Astrocyte of the hippocampus (primary cell): ENCODE measurements around the gene ARHGAP18.

Source experiments
- DNase-seq: peaks from one replicate; pipeline ENCODE4 v3.0.0; 2011; ENCODE audit warnings: low read depth, low spot score

Gene ARHGAP18

DNA sequence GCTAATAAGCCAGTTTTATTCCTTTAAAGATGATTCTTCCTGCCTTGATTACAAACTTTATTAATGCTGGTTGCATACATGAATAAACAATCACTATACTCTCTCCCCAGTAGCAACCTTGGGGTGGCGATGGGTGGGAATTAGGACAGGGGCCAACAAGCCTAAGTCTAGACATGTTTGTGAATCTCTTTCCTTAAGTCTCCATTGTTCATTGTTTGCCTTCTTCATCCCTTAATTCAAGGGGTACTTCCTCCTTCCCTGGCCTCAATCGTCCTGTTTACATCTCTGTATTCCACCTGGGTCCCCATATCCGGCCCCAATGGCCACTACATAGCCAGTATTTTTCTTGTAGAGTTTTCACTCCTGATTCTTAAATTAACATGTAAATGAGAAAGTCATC is 66.0 kb downstream of the ARHGAP18 start:
- peak; percentile 22 for DNase-seq

DNA sequence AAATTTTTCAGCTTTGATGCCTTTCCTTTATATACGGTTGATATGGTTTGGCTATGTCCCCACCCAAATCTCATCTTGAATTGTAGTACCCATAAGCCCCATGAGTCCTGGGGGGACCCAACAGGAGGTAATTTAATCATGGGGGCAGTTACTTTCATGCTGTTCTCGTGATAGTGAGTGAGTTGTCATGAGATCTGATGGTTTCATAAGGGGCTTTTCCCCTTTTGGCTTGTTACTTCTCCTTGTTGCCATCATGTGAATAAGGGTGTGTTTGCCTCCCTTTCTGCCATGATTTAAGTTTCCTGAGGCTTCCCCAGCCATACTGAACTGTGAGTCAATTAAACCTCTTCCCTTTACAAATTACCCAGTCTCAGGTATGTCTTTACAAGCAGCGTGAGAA is 66.8 kb downstream of the ARHGAP18 start:
- DNase-seq: no peak

DNA sequence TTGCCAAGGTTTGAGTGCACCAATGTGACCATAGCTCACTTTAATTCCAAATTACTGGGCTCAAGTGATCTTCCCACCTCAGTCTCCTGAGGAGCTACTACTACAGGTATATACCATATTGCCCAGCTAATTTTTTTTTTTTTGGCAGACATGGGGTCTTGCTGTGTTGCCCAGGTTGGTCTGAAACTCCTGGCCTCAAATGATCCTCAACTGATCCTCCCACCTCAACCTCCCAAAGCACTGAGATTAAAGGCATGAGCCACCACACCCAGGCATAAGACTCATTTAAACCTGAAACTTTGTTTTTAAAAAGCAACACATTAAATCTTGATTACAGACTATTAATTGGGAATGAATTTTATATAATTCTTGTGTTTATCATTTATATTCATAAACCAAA is 67.7 kb downstream of the ARHGAP18 start:
- DNase-seq: no peak

DNA sequence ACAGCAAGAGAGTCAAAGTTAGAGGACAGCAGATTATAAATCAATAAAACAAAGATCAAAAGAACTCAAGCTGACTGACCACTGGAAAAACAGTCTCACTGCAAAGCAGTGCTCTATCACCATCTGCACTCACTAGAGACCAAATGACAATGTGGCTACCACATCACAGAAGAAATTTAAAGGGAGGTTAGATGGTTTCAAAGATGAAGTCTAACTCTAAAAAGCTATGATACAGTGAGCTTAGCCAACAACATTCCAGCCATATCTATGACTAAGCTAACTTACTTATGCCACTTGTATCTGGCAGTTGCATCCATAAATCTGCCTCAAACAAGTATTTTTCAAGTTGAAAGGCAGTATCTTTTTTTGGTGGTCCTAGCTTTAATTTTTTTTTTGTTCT is 68.6 kb downstream of the ARHGAP18 start:
- peak; percentile 61 for DNase-seq

DNA sequence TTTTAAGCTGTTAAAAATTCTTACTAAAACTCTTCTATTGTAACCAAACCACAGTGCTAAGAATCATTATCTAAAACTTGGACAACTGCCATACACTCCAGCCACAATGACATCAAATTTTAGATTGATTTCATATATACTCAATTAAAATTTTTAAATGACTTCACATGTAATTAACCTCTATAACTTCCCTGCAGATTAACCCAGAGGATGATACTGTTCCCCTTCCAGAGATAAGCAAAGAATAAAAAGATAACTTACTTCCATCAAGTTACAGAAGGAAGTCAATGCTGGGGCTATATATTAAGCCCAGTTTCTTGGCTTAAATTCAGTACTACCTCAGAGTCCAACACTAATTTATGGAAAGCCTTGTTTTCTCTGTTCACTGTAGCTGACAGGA is 71.3 kb downstream of the ARHGAP18 start:
- DNase-seq: no peak

DNA sequence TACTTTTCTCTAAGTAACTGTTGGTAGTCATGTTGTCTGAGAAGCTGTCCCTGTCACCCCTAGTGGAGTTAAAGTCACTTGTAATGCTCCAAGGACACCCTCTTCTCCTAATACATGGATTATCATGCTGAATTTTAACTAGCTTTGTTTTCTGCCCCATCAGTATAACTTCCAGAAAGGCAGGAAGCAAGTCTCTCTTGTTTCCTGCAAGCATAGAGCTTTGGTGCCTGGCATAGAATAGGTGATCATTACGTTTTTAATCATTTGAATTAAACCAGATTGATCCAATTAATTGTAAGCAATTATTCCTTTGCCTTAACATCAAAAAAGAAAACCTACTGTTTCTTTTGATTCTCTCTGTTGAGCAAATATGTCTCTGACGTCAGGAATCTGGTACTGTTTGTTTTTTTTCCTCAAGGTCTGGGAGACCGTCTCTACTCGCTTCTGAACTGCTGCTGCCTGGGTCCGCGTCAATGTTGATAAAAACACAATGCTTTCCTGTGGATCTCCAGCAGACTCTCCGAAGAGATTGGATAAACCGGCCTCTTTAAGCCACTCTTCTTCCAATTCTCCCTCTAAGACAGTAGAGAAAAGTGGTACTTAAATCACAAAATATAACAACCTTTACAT is 71.8 kb downstream of the ARHGAP18 start:
- peak; percentile 73 for DNase-seq

DNA sequence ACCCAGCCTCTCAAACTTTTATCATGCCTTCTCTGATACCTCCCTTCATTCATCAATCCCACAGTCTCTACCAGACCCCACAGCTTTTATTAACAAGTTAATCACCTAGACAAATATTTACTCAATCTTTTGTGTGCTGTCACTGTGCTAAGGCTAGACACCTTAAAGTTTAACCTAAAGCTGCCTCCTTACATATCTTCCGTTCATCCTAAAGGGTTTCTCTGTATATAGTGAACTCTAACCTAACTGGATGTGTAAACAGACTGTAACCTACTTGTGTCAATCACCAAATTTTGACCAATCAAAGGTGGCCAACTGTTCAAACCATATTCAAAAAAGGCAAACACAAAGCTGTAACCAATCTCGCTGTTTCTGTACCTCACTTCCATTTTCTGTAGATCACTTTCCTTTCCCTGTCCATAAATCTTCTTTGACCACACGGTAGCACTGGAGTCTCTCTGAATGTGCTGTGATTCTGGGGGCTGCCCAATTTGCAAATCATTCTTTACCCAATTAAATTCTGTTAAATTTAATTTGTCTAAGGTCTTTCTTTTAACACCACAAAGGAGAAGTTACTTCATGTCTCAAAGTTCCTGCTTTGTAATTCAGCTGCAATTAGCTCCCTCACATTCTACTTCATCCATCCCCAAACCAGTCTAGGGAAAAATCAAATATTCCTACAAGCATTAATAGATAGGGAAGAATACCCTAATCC is 72.5 kb downstream of the ARHGAP18 start:
- DNase-seq: no peak

DNA sequence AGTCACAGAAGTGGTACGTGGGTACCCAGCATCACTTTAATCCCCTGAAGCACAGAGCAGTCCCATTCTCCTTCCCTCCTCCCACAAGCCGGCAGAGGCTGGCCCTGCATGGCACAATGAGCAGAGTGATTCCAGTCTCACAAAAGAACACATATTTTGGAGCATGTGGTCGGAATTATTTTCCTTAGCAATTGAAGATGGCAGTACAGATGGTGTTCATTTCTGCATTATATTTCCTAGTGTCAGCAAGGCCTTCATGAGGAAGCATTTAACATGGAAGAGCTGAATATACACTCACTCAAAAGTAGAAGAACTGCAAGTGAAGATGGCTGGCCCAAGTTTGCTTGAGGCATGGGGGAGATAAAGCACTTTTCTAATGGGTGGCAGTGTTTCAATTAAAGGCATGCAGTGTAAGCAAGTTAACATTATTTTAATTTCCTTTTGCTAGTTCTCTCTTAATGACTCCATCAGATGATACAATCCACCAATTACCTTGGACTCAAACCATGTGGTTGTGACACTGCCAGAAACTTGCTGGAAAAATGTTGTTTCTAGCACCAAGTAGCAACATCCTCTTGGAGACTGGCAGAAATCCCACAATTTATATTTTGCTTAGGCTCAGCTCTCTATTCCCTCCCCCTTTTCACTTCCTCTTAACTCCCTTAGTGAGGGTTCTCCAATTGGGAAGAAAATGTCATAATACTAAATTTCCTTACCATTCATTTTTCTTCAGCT is 74.4 kb downstream of the ARHGAP18 start:
- DNase-seq: peak; percentile 67

DNA sequence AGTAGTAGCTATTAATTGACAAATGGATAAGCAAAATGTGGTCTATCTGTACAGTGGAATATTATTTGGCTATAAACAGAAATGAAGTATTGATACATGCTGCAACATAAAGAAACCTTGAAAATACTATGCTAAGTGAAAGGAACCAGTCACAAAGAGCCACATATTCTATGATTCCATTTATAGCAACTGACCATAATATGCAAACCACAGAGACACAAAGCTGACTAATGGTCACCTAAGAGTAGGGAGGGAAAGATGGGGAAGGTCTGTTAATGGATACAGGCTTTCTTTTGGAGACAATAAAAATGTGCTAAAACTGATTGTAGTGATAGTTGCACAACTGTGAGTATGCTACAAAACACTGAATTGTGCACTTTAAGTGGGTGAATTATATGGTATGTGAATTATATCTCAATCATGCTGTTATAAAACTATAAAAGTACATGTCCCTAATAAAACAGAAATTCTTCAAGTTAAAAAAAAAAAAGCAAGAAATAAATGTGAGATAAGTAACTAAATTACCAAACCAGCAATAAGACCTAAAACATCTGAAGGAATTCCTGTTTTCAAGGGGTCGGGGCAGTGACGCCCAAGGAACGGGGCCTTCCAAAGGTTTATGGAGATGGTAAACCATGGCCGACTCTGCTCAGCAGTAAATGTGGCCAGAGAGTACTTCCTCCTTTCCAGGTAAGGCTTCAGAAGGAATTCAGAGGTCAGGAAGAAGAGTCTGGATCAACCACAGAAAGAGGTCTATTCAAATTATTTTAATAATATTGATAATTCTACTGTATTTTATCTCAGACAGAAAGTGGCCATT is 75.4 kb downstream of the ARHGAP18 start:
- no peak for DNase-seq

DNA sequence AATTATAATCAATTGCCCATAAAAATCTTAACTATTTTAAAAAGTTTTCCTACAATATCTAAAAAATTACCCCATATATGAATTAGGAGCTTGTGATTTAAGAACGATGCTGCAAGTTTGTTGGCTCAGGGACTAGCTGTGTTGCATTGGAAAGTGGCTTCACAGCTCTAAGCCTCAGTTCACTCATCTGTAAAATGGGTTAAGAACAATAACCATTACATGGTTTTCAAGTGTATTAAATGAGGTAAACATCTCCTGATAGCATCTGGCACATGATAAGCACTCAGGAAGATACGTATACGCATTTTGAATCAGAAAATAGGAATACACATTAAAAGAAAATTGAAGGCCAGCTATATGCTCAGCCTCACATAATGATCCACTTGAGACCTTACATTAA is 76.4 kb downstream of the ARHGAP18 start:
- DNase-seq: no peak

DNA sequence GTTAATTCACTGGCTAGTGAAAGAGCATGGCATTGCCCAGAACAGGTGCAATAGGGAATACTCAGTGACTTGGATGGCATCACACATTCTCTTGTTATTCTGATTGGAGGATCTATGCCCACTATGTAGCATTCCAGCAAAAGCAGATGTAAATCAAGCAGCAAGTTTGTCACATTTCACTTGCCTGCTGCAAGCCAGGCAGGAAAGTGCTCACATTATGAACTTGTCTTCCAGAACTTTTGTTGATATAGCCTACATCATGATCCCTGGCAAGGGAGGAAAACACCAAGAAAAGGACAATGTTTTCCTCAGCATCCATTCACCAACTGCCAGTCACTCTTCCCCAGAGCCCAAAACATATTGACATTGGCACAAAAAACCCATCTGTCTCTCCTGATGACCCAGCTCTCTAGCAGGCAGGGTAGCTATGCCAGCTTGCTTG is 77.8 kb downstream of the ARHGAP18 start:
- no peak for DNase-seq

DNA sequence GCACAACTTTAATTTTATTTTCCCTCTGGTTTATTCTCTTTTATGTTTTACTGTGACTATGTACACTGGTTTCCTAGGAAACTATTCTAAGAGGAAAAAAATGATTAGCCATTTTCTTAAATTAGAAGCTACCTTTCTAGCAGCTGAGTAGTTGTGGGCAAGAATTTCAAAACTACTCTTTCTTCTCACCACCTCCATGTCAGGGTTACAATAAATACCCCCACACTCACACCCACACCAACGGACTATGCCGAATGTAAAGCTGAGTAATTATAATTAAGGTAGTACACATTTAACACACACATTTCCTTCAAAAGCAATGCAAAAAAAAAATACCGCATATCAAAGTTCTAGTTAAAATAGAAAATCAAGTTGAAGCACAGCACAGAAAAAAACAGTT is 78.9 kb downstream of the ARHGAP18 start:
- no peak for DNase-seq

DNA sequence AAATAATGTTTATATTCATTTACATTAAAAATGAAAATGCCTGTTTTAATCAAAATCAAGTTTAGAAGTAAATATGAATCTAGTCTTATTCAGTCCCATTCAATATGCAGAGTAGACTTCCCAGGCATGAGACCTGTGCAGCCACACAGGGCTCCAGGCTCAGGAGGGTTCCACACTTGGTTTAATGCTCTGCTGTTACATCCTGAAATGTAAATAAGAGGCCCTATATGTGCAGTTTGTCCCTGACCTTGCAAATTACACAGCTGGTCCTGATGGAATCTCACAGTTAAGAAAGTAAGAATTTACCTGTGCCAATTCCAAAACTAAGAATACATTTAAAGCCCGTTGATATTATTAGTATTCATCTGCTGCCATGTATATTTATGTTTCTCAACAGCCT is 79.4 kb downstream of the ARHGAP18 start:
- DNase-seq: no peak

DNA sequence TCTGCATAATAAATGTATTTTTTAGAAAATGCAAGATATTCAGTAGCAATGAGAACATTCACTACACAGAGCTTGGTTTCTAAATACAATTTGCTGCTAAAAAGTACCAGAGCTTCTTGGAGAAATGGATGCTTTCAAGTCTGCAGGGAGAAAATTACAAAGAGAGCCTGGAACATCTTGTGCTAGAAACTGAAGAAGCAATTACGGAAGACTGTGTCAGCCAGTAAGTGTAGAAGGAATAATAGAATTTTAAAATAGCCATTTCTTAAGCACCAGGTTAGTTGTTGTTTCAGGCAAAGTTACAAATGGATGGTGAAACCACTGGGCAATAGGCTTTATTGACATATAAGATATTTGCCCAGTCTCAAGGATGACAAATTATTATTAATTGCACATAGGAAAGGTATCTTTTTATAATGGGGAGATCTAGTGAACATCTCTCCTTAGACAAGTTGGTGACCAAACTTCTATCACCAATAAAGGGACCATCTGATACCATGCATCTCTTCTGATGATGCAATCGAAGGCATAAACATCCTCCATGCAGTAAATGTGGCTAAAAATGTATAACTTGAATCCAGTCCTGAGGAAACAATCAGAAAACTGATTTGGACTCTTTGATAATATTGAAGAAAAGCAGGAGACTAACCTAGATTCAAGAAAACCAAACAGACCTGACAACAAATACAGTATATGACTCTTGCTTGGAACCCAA is 81.7 kb downstream of the ARHGAP18 start:
- no peak for DNase-seq

DNA sequence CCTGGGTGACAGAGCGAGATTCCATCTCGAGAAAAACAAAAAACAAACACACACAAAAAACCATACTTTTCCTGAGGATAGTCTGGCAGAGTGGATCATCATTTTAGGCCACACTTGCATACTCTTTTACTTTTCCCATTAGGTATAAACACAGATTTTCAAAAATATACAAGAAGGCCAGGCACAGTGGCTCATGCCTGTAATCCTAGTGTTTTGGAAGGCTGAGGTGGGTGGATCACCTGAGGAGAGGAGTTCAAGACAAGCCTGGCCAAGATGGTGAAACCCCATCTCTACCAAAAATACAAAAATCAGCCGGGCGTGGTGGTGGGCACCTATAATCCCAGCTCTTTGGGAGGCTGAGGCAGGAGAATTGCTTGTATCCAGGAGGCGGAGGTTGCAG is 85.5 kb downstream of the ARHGAP18 start:
- no peak for DNase-seq

DNA sequence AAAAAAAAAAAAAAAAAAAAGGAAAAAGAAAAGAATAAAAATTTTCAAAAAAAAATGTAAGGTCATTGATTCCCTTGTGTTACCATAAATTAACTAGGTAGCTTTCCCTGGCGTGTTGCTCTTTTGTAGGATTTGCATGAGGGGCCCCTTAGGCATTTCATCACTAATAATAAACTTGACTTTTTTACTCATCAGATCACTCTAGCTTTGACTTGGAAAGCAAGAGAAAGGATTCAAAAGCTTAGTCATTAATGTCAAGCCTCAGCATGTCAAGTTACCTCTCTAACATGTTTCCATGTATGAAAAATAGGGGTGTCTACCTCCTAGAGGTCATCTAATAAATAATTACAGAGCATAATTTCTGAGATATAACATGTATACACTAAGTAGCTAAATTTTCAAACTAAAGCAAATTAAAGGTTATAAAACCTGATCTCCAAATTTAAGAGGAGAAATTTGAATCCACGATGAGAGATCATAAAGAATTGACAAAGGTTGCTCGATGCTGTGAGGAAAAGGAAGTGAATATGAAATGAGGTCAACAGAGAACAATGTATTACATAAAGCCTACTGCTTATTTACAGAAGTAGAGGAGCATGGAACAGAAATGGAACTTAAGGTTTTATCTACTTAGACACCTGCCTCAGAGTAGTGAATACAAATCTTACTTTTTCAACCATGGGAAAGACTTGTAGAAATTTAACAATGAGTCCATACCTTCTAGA is 86.8 kb downstream of the ARHGAP18 start:
- no peak for DNase-seq

DNA sequence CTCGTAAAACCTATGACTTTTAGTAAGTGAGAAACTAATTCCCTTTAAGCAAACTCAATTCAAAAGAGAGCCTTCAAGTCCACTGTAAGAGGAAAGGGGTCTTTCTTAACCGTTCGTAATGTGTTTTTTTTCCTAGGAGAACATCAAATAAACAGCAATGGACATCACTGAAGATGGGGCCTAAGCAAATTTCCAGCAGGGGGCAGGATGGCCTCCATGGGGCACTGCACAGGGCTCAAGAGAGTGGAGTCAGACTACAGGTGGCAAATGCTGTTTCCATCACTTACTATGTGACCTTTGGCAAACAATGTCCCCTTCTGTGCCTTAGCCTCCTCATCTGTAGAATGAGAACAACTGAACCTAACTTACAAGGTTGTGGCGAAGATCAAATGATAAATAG is 88.7 kb downstream of the ARHGAP18 start:
- no peak for DNase-seq

DNA sequence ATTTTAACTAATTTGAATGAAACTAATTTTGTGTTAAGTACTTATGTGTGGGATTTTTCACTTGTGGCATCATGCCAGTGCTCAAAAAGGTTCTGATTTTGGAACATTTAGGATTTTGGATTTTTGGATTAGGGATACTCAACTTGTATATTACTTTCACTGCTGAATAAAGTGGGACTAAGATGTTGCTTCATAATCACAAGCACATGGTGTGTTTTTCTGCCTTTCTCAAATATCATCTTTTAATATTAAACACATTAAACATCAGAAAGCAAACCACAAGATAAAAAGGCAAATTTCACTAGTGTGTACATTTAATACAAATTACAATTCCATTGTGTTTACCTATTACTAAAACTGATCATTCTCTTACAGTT is 89.8 kb downstream of the ARHGAP18 start:
- no peak for DNase-seq

DNA sequence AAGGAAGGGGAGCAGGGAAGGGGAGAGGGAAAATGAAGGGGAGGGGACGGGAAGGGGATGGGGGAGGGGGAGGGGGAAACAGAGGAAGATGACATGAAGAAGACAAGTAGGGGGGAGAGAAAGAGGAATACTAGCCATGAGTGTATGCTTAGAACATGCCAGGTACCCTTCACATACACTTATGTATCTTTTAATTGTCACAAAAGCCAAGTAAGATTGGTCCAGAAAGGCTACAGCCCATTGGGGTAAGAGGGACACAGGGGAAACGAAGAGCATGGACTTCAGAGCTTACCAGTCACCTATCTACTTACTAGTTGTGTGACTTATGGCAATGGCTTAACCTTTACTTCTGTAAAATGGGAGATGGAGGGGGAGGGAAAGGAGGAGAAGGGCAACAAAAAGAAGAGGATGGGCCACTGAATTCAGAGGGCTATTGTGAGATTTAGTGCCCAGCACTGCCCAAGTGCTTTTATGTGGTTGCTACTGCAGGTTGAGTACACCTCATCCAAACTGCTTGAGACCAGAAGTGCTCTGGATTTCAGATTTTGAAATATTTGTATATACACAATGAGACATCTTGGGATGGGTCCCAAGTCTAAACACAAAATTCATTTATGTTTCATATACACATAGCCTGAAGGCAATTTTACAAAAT is 90.3 kb downstream of the ARHGAP18 start:
- DNase-seq: no peak

DNA sequence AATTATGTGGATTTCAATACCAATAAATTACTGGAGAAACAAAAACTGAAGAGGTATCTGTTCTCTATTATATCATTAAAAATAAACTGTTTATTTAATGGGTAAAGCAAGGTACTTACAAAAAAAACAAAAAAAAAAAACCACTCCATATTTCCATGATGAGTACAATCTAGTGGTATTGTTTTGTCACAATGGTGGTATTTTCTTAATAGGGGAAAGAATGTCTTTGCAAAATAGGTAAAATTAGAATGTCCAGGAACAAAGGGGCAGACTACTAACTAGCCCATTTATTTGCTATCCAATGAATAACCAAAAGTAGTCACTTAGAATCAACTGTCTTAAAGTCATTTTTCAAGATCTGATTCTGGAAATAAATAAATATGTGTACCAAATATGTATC is 92.0 kb downstream of the ARHGAP18 start:
- DNase-seq: peak; percentile 37
